ENCODE measurements around the gene ANKFN1. TPM values are rescaled to one million over a fixed set of nuclear protein-coding genes. Genes with fewer than 3 reads are reported as not detected.

ANKFN1 gene
- total RNA-seq, 1 experiment from 2014 or later: not detected

- CTCF ChIA-PET: no interaction called here
- Mint-ChIP-seq H3K9me3 (ENCODE audit: low read depth, unreplicated experiment) (no peaks in the 10 kb centered on the region), H3K27ac (ENCODE audit: unreplicated experiment) (no peak overlapping the region), H3K4me3 (ENCODE audit: low read depth, unreplicated experiment) (no peak overlapping the region), H3K27me3 (ENCODE audit: unreplicated experiment) (no peaks in the 10 kb centered on the region), H3K4me1 (ENCODE audit: low read depth, unreplicated experiment) (no peaks in the 10 kb centered on the region), H3K36me3 (ENCODE audit: insufficient read depth, unreplicated experiment) (no peaks in the 10 kb centered on the region)
- no peak for DNase-seq
- intact Hi-C loops (cut with micrococcal nuclease; ENCODE audit: unreplicated experiment): no loop called here
- BruUV-seq (replicated peaks): no TSS peak
- TF ChIP-seq CTCF (IDR thresholded peaks at IDR 0.05; ENCODE audit: unreplicated experiment): no peak
These were observed 19.8 kb downstream of the ANKFN1 start for GRCh38 chr17:56173026-56173425.

- no peak for TF ChIP-seq CTCF (IDR thresholded peaks at IDR 0.05; ENCODE audit: unreplicated experiment)
- H3K36me3 Mint-ChIP-seq (ENCODE audit: insufficient read depth, unreplicated experiment): no peaks in the 10 kb centered on the region
- CTCF ChIA-PET: no interaction called here
- H3K9me3 Mint-ChIP-seq (ENCODE audit: low read depth, unreplicated experiment): no peaks in the 10 kb centered on the region
- no peak overlapping the region for H3K27ac Mint-ChIP-seq (ENCODE audit: unreplicated experiment)
- H3K27me3 Mint-ChIP-seq (ENCODE audit: unreplicated experiment): no peaks in the 10 kb centered on the region
- DNase-seq: no peak
- BruUV-seq (replicated peaks): no TSS peak
- H3K4me3 Mint-ChIP-seq (ENCODE audit: low read depth, unreplicated experiment): no peak overlapping the region
- H3K4me1 Mint-ChIP-seq (ENCODE audit: low read depth, unreplicated experiment): no peaks in the 10 kb centered on the region
- intact Hi-C loops (cut with micrococcal nuclease; ENCODE audit: unreplicated experiment): no loop called here
These were observed 20.9 kb downstream of the ANKFN1 start for GRCh38 chr17:56173958-56174835.

DNA sequence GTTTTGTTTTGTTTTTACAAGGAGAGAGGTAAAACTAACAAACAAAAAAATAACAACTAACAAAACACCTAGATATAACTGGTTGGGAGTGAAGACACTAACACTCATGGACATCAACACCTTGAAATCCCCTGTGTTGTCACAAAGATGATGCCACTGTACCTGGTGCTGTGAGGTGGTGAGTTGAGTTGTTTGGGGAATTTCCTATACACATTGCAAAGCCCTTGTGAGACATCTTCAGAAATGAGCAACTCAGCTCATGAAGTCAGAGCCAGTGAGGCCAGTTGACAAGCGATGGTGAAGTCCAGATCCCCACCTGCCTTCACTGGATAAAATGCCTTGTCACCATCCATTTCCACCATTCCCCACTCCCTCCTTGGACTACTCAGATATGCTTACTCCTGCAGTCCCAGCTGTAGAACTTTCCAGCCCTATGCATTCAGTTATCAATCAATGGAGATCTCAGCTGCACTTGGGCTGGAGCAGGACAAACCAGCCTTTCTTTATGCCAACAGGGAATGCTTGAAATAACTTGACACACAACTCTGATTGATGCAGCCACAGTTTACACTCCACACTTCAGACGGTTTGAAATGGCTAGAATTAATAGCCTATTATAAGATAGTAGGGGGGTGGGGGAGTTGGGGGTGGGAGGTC lies 22.2 kb downstream of the ANKFN1 start:
- no peaks in the 10 kb centered on the region for H3K4me1 Mint-ChIP-seq (ENCODE audit: low read depth, unreplicated experiment)
- no peak overlapping the region for H3K4me3 Mint-ChIP-seq (ENCODE audit: low read depth, unreplicated experiment)

GRCh38 chr17:56176091-56176490 lies 22.8 kb downstream of the ANKFN1 start:
- H3K4me3 Mint-ChIP-seq (ENCODE audit: low read depth, unreplicated experiment): no peak overlapping the region
- H3K27ac Mint-ChIP-seq (ENCODE audit: unreplicated experiment): no peak overlapping the region
- BruUV-seq (replicated peaks): no TSS peak
- H3K27me3 Mint-ChIP-seq (ENCODE audit: unreplicated experiment): no peaks in the 10 kb centered on the region
- CTCF ChIA-PET: no interaction called here
- TF ChIP-seq CTCF (IDR thresholded peaks at IDR 0.05; ENCODE audit: unreplicated experiment): no peak
- intact Hi-C loops (cut with micrococcal nuclease; ENCODE audit: unreplicated experiment): no loop called here
- no peaks in the 10 kb centered on the region for H3K9me3 Mint-ChIP-seq (ENCODE audit: low read depth, unreplicated experiment)
- no peaks in the 10 kb centered on the region for H3K4me1 Mint-ChIP-seq (ENCODE audit: low read depth, unreplicated experiment)
- no peak for DNase-seq
- H3K36me3 Mint-ChIP-seq (ENCODE audit: insufficient read depth, unreplicated experiment): no peaks in the 10 kb centered on the region

More for the DNA sequence above, 22.2 kb downstream of the ANKFN1 start:
- no peak for DNase-seq
- TF ChIP-seq CTCF (IDR thresholded peaks at IDR 0.05; ENCODE audit: unreplicated experiment): no peak
- no TSS peak for BruUV-seq (replicated peaks)
- CTCF ChIA-PET: no interaction called here
- no peaks in the 10 kb centered on the region for H3K9me3 Mint-ChIP-seq (ENCODE audit: low read depth, unreplicated experiment)
- no peak overlapping the region for H3K27ac Mint-ChIP-seq (ENCODE audit: unreplicated experiment)
- intact Hi-C loops (cut with micrococcal nuclease; ENCODE audit: unreplicated experiment): no loop called here
- no peaks in the 10 kb centered on the region for H3K27me3 Mint-ChIP-seq (ENCODE audit: unreplicated experiment)
- no peaks in the 10 kb centered on the region for H3K36me3 Mint-ChIP-seq (ENCODE audit: insufficient read depth, unreplicated experiment)

All from Calu3 (cell line).